Uterus (tissue), 4 donors: ENCODE results near the gene IRAK3. TPM values are rescaled to one million over a fixed set of nuclear protein-coding genes. Genes with fewer than 3 reads are reported as not detected.

Source experiments
- DNase-seq, 2 donors: peaks; one replicate each; pipeline ENCODE4 v3.0.0-alpha.2; 2019 to 2020
- H3K27ac ChIP-seq, 2 donors: fragments of 200-600 bp; sonication (generic); 1 replicate in 1 of 2; 2 replicates in 1 of 2; pipeline ENCODE4 v1.5.1; 2016 to 2018
- H3K27me3 ChIP-seq, 2 donors: fragments of 200-600 bp; sonication (generic); one replicate each; pipeline ENCODE4 v1.5.1; 2018 to 2019; ENCODE audit warnings: control low read depth in 1 of 2
- H3K36me3 ChIP-seq, 2 donors: fragments of 200-600 bp; sonication (generic); one replicate each; pipeline ENCODE4 v1.5.1; 2019; ENCODE audit warnings: control low read depth in 1 of 2
- H3K4me1 ChIP-seq, 2 donors: fragments of 200-600 bp; sonication (generic); one replicate each; pipeline ENCODE4 v1.5.1; 2018 to 2019; ENCODE audit warnings: control low read depth in 1 of 2
- H3K4me3 ChIP-seq, 2 donors: fragments of 200-600 bp; sonication (generic); 1 replicate in 1 of 2; 2 replicates in 1 of 2; pipeline ENCODE4 v1.5.1; 2018 to 2019; ENCODE audit warnings: mild to moderate bottlenecking in 1 of 2
- H3K9me3 ChIP-seq, 2 donors: fragments of 200-600 bp; sonication (generic); one replicate each; pipeline ENCODE4 v1.5.1; 2019; ENCODE audit warnings: control low read depth in 1 of 2
- POLR2A ChIP-seq, 2 donors: fragments of 450-650 bp; IDR thresholded peaks; one replicate each; pipeline ENCODE4 v1.6.1; 2016; ENCODE audit warnings: antibody characterized with exemption in 2 of 2, mild to moderate bottlenecking in 1 of 2, moderate library complexity in 1 of 2
- intact Hi-C: fragments of 100-400 bp; cut with DNase I; formaldehyde crosslinking; loops from one replicate; pipeline ENCODE4 v1.15.1; 2023; ENCODE audit warnings: low total_unique reads
- total RNA-seq, 4 donors: library from RNA; depleted of rRNA in 3 of 4; stranded (reverse); fragments of >200 nt in 3 of 4; gene quantifications; one replicate each; pipeline versions ENCODE4 v1.1.0 to v1.2.4, GENCODE V29; 2014 to 2023
- TF ChIP-seq, protein P1 (sequence below), 4 experiments: fragments of 200-600 bp in 2 of 4; fragments of 450-650 bp in 2 of 4; sonication (generic) in 2 of 4; IDR thresholded peaks; one replicate each; pipeline ENCODE4 v1.5.1; 2016 to 2019; ENCODE audit warnings: antibody characterized with exemption in 4 of 4, mild to moderate bottlenecking in 2 of 4, moderate library complexity in 1 of 4
- donor health status: DM: yes; HTN: yes; CAD: no.

Gene IRAK3
- total RNA-seq, 4 donors from 2014 or later, result 18.7 to 39.7 (median 24.2) TPM

DNA sequence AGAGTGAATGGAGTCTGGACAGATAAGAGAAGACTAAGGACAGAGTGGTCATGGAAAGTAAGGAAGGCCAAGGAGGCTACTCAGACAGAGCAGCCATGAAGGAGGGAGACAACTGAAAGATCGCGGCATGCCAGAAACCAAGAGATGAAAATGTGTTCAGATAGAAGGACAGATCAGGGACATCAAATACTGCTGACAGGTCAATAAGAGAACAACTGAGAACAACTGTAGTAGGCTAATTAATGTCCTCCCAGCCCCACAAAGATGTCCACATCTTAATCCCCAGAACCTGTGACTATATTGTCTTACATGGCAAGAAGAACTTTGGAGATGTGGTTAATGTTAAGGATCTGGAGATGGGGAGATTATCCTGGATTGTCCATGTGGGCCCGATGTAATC, 98.3 kb downstream of the IRAK3 start:
- no peak overlapping the region for H3K4me3 ChIP-seq
- no peaks in the 10 kb centered on the region for H3K9me3 ChIP-seq
- H3K36me3 ChIP-seq, result no peaks in the 10 kb centered on the region
- no peaks in the 10 kb centered on the region for H3K27me3 ChIP-seq
- intact Hi-C loops, result no loop called here
- no peak overlapping the region for H3K27ac ChIP-seq
- H3K4me1 ChIP-seq, result no peaks in the 10 kb centered on the region
- TF ChIP-seq POLR2A (IDR thresholded peaks at IDR 0.05), result no peak
- TF ChIP-seq, protein P1, sequence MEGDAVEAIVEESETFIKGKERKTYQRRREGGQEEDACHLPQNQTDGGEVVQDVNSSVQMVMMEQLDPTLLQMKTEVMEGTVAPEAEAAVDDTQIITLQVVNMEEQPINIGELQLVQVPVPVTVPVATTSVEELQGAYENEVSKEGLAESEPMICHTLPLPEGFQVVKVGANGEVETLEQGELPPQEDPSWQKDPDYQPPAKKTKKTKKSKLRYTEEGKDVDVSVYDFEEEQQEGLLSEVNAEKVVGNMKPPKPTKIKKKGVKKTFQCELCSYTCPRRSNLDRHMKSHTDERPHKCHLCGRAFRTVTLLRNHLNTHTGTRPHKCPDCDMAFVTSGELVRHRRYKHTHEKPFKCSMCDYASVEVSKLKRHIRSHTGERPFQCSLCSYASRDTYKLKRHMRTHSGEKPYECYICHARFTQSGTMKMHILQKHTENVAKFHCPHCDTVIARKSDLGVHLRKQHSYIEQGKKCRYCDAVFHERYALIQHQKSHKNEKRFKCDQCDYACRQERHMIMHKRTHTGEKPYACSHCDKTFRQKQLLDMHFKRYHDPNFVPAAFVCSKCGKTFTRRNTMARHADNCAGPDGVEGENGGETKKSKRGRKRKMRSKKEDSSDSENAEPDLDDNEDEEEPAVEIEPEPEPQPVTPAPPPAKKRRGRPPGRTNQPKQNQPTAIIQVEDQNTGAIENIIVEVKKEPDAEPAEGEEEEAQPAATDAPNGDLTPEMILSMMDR (IDR thresholded peaks at IDR 0.05), result no peak
- DNase-seq, result no peak

DNA sequence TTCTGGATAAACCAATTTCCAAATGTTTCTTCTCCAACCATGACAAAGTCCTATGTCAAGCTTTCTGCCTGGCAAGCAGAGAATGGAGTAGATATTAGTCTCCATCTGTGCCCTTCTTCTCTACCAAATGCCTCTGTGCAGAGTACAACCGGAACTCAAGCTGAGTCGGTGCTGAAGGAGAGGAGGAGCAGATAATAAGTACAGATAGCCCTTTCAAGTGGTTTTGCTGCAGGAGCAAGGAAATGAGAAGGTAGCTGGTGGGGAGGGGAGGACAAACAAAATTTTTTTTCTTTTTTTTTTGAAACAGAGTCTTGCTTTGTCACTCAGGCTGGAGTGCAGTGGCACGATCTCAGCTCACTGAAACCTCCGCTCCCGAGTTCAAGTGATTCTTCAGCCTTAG, 99.1 kb downstream of the IRAK3 start:
- TF ChIP-seq, protein P1 (IDR thresholded peaks at IDR 0.05), result no peak
- TF ChIP-seq POLR2A (IDR thresholded peaks at IDR 0.05), result no peak
- DNase-seq, result no peak

DNA sequence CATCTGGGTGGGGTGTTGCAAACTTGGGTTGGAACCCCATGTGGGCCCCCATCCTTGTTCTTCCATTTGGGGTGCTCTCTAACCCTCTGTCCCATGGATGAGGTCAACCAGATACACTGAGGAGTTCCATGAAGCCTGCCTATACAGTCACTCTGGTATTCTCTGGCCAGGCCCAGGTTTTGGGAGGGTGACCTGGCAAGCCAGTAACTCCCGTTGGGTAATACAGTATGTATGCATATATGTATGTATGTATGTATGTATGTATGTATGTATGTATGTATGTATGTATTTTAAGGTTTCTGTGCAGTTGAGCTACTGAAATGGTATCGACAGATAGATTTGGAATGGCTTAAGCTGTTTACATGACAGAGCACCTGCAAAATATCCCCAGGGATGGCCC, 100.5 kb downstream of the IRAK3 start:
- intact Hi-C loops, result no loop called here
- H3K36me3 ChIP-seq, result no peaks in the 10 kb centered on the region
- no peak overlapping the region for H3K27ac ChIP-seq
- DNase-seq, result no peak
- no peaks in the 10 kb centered on the region for H3K27me3 ChIP-seq
- H3K4me1 ChIP-seq, result no peaks in the 10 kb centered on the region
- no peak for TF ChIP-seq POLR2A (IDR thresholded peaks at IDR 0.05)
- TF ChIP-seq, protein P1 (IDR thresholded peaks at IDR 0.05), result no peak
- no peak overlapping the region for H3K4me3 ChIP-seq
- no peaks in the 10 kb centered on the region for H3K9me3 ChIP-seq

More for the DNA sequence above, 99.1 kb downstream of the IRAK3 start:
- Histone ChIP-seq H3K36me3 (no peaks in the 10 kb centered on the region), H3K27me3 (no peaks in the 10 kb centered on the region), H3K9me3 (no peaks in the 10 kb centered on the region), H3K4me3 (no peak overlapping the region), H3K27ac (no peak overlapping the region), H3K4me1 (no peaks in the 10 kb centered on the region)
- intact Hi-C loops, result no loop called here

DNA sequence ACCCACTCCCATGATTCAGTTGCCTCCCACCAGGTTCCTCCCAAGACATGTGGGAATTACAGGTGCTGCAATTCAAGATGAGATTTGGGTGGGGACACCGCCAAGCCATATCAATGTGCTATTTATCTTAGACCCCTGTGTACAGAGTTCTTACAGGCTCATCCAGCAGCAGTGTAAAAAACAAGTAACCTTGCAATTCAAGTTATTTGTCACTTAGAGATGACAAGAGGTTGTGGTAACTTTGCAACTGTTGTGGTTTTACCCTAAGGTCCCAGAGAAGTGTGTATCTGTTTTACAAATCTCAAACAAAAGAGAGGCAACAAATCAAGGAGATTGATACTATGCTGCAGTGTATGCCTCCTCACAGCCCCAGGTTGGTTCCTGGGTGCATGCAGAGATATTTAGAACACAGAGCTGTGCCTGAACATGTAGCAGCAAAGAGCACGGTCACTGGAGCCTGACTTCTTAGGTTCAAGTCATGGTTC, 101.7 kb downstream of the IRAK3 start:
- no peaks in the 10 kb centered on the region for H3K27me3 ChIP-seq
- H3K4me1 ChIP-seq, result no peaks in the 10 kb centered on the region
- H3K4me3 ChIP-seq, result no peak overlapping the region
- no peak overlapping the region for H3K27ac ChIP-seq
- no peak for TF ChIP-seq POLR2A (IDR thresholded peaks at IDR 0.05)
- TF ChIP-seq, protein P1 (IDR thresholded peaks at IDR 0.05), result no peak
- no peak for DNase-seq
- no peaks in the 10 kb centered on the region for H3K36me3 ChIP-seq
- no peaks in the 10 kb centered on the region for H3K9me3 ChIP-seq
- intact Hi-C loops, result no loop called here

DNA sequence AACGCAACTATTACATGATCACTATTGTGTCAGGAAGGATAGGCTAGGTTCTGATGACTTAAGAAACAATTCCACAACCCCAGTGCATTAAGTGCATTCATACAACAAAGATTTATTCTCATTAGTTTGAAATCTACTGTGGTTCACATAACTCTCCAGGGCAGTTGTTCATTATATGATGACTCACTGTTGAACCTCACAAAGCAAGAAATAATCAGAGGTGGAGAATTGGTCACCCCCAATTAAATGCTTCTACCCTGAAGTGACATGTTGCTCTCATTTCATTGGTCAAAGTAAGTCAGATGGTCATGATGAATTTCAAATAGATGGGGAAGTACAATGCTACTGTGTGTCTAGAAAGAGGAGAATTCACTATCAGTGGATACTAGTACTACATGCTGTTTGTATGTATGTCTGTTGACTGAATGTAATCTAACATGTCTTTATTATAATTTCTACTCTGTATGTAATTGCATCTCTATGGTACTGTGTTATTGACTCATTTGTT, 107.2 kb downstream of the IRAK3 start:
- Histone ChIP-seq H3K4me1 (no peaks in the 10 kb centered on the region), H3K36me3 (no peaks in the 10 kb centered on the region), H3K9me3 (no peaks in the 10 kb centered on the region), H3K27me3 (no peaks in the 10 kb centered on the region), H3K4me3 (no peak overlapping the region), H3K27ac (no peak overlapping the region)
- intact Hi-C loops, result no loop called here
- TF ChIP-seq, protein P1 (IDR thresholded peaks at IDR 0.05), result no peak
- no peak for TF ChIP-seq POLR2A (IDR thresholded peaks at IDR 0.05)
- DNase-seq, result no peak
